SK-N-SH treated with all-trans-retinoic acid at 6 μM for 48 hours (cell line): ENCODE results near the gene SHOC2.
A peak's percentile ranks its signal among the peaks of the same experiment; 100 is the strongest.

ENCODE experiments used
- ATAC-seq: fragments of 200-7000 bp; cut with Tn5 transposase; 3 replicates; pipeline ENCODE4 v1.9.1; 2020; ENCODE audit warnings: mild to moderate bottlenecking, moderate library complexity
- ARNTL ChIP-seq: fragments of 450-650 bp; formaldehyde crosslinking; IDR thresholded peaks from 2 replicates; pipeline ENCODE4 v1.5.0; 2020; ENCODE audit warnings: low read depth, mild to moderate bottlenecking, moderate library complexity, borderline replicate concordance
- BACH2 ChIP-seq: fragments of 250-450 bp; sonication (Bioruptor Pico); IDR thresholded peaks from 2 replicates; pipeline ENCODE4 v1.9.0; 2021; ENCODE audit warnings: mild to moderate bottlenecking, borderline replicate concordance
- CREB5 ChIP-seq: fragments of 250-450 bp; sonication (Bioruptor Pico); IDR thresholded peaks from 2 replicates; pipeline ENCODE4 v1.5.1; 2020; ENCODE audit warnings: low read depth, mild to moderate bottlenecking, moderate library complexity
- CSDC2 ChIP-seq: fragments of 250-450 bp; sonication (Bioruptor Pico); IDR thresholded peaks from 2 replicates; pipeline ENCODE4 v1.5.0; 2020; ENCODE audit warnings: mild to moderate bottlenecking, moderate library complexity
- CSRNP3 ChIP-seq: fragments of 250-450 bp; sonication (Bioruptor Pico); IDR thresholded peaks from 2 replicates; pipeline ENCODE4 v1.5.1; 2021; ENCODE audit warnings: mild to moderate bottlenecking, moderate library complexity
- ESRRG ChIP-seq: fragments of 250-450 bp; sonication (Bioruptor Pico); IDR thresholded peaks from 2 replicates; pipeline ENCODE4 v1.6.1; 2021; ENCODE audit warnings: mild to moderate bottlenecking
- GLIS3 ChIP-seq: fragments of 250-450 bp; sonication (Bioruptor Pico); IDR thresholded peaks from 2 replicates; pipeline ENCODE4 v1.5.0; 2020; ENCODE audit warnings: mild to moderate bottlenecking, moderate library complexity
- ISL1 ChIP-seq: fragments of 250-450 bp; sonication (Bioruptor Pico); IDR thresholded peaks from 2 replicates; pipeline ENCODE4 v2.1.2; 2022; ENCODE audit warnings: mild to moderate bottlenecking, moderate library complexity
- OSR1 ChIP-seq: fragments of 250-450 bp; sonication (Bioruptor Pico); IDR thresholded peaks from 2 replicates; pipeline ENCODE4 v1.8.0; 2022; ENCODE audit warnings: moderate library complexity, mild to moderate bottlenecking, inconsistent platforms
- RARB ChIP-seq: fragments of 250-450 bp; sonication (Bioruptor Pico); IDR thresholded peaks from 2 replicates; pipeline ENCODE4 v1.8.0; 2021; ENCODE audit warnings: mild to moderate bottlenecking, moderate library complexity
- SNAI2 ChIP-seq: fragments of 250-450 bp; sonication (Bioruptor Pico); IDR thresholded peaks from 2 replicates; pipeline ENCODE4 v1.5.0; 2020; ENCODE audit warnings: mild to moderate bottlenecking, moderate library complexity
- TCF4 ChIP-seq: fragments of 250-450 bp; sonication (Bioruptor Pico); IDR thresholded peaks from 2 replicates; pipeline ENCODE4 v1.8.0; 2021; ENCODE audit warnings: mild to moderate bottlenecking, moderate library complexity, borderline replicate concordance
- ZC3H10 ChIP-seq: fragments of 250-450 bp; sonication (Bioruptor Pico); IDR thresholded peaks from 2 replicates; pipeline ENCODE4 v1.5.1; 2021; ENCODE audit warnings: mild to moderate bottlenecking, moderate library complexity
- ZFP3 ChIP-seq: fragments of 250-450 bp; sonication (Bioruptor Pico); IDR thresholded peaks from 2 replicates; pipeline ENCODE4 v1.5.0; 2020; ENCODE audit warnings: mild to moderate bottlenecking, moderate library complexity
- ZFP30 ChIP-seq: fragments of 450-650 bp; formaldehyde crosslinking; IDR thresholded peaks from 2 replicates; pipeline ENCODE4 v1.5.0; 2022; ENCODE audit warnings: mild to moderate bottlenecking, moderate library complexity
- ZNF565 ChIP-seq: fragments of 450-650 bp; formaldehyde crosslinking; conservative IDR thresholded peaks from 2 replicates; pipeline ENCODE4 v1.5.0; 2020; ENCODE audit warnings: low read depth, mild to moderate bottlenecking, moderate library complexity
- ZNF70 ChIP-seq: fragments of 450-650 bp; formaldehyde crosslinking; IDR thresholded peaks from 2 replicates; pipeline ENCODE4 v1.5.0; 2020; ENCODE audit warnings: mild to moderate bottlenecking, moderate library complexity
- ZNF8 ChIP-seq: fragments of 450-650 bp; formaldehyde crosslinking; IDR thresholded peaks from 2 replicates; pipeline ENCODE4 v1.5.0; 2020; ENCODE audit warnings: mild to moderate bottlenecking, moderate library complexity
- TF ChIP-seq, protein P1 (sequence below): fragments of 250-450 bp; sonication (Bioruptor Pico); IDR thresholded peaks from 2 replicates; pipeline ENCODE4 v1.8.0; 2020; ENCODE audit warnings: mild to moderate bottlenecking, moderate library complexity, borderline replicate concordance
- TF ChIP-seq, protein P2 (sequence below): fragments of 250-450 bp; sonication (Bioruptor Pico); IDR thresholded peaks from 2 replicates; pipeline ENCODE4 v1.5.0; 2020; ENCODE audit warnings: mild to moderate bottlenecking, moderate library complexity

SHOC2 gene

DNA sequence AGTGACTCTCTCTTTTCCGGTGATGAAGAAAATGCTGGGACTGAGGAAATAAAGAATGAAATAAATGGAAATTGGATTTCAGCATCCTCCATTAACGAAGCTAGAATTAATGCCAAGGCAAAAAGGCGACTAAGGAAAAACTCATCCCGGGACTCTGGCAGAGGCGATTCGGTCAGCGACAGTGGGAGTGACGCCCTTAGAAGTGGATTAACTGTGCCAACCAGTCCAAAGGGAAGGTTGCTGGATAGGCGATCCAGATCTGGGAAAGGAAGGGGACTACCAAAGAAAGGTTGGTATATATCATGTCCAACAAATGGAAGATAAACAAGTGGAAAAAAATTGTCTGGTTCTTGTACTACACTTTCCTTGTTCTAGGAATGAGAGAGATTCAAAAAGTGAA is 38.2 kb upstream of the SHOC2 start:
- no peak for TF ChIP-seq GLIS3 (CRISPR knock-in tag)
- no peak for TF ChIP-seq ZNF8 (CRISPR knock-in tag)
- no peak for TF ChIP-seq ISL1
- no peak for TF ChIP-seq ZFP3
- TF ChIP-seq CREB5 (CRISPR knock-in tag) = no peak
- no peak for TF ChIP-seq TCF4 (CRISPR knock-in tag)
- TF ChIP-seq ESRRG (CRISPR knock-in tag) = no peak
- no peak for TF ChIP-seq CSDC2 (CRISPR knock-in tag)
- TF ChIP-seq BACH2 (CRISPR knock-in tag) = no peak
- no peak for TF ChIP-seq ZC3H10
- TF ChIP-seq ARNTL (CRISPR knock-in tag) = no peak
- TF ChIP-seq OSR1 = no peak
- TF ChIP-seq, protein P1, sequence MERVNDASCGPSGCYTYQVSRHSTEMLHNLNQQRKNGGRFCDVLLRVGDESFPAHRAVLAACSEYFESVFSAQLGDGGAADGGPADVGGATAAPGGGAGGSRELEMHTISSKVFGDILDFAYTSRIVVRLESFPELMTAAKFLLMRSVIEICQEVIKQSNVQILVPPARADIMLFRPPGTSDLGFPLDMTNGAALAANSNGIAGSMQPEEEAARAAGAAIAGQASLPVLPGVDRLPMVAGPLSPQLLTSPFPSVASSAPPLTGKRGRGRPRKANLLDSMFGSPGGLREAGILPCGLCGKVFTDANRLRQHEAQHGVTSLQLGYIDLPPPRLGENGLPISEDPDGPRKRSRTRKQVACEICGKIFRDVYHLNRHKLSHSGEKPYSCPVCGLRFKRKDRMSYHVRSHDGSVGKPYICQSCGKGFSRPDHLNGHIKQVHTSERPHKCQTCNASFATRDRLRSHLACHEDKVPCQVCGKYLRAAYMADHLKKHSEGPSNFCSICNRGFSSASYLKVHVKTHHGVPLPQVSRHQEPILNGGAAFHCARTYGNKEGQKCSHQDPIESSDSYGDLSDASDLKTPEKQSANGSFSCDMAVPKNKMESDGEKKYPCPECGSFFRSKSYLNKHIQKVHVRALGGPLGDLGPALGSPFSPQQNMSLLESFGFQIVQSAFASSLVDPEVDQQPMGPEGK (CRISPR knock-in tag) = no peak
- no peak for TF ChIP-seq CSRNP3 (CRISPR knock-in tag)
- TF ChIP-seq RARB (CRISPR knock-in tag) = no peak
- no peak for ATAC-seq

GRCh38 chr10:110881905-110882304 is 37.5 kb upstream of the SHOC2 start:
- ATAC-seq = no peak
- TF ChIP-seq CREB5 (CRISPR knock-in tag) (no peak), ZNF70 (CRISPR knock-in tag) (no peak)

- ATAC-seq = no peak
- no peak for TF ChIP-seq ZNF8 (CRISPR knock-in tag)
- no peak for TF ChIP-seq OSR1
These were observed 35.5 kb upstream of the SHOC2 start for GRCh38 chr10:110883924-110884323.

- ATAC-seq = no peak
- no peak for TF ChIP-seq BACH2 (CRISPR knock-in tag)
- 0 out of 2 replicates have a peak, but pooled peaks have one; percentile 47 for TF ChIP-seq ZFP3
- TF ChIP-seq, all 23 proteins: peak for 1
These were observed 33.3 kb upstream of the SHOC2 start for GRCh38 chr10:110885932-110886674.

GRCh38 chr10:110887560-110887959 is 31.8 kb upstream of the SHOC2 start:
- ATAC-seq = no peak
- TF ChIP-seq CREB5 (CRISPR knock-in tag) = no peak
- TF ChIP-seq, protein P2, sequence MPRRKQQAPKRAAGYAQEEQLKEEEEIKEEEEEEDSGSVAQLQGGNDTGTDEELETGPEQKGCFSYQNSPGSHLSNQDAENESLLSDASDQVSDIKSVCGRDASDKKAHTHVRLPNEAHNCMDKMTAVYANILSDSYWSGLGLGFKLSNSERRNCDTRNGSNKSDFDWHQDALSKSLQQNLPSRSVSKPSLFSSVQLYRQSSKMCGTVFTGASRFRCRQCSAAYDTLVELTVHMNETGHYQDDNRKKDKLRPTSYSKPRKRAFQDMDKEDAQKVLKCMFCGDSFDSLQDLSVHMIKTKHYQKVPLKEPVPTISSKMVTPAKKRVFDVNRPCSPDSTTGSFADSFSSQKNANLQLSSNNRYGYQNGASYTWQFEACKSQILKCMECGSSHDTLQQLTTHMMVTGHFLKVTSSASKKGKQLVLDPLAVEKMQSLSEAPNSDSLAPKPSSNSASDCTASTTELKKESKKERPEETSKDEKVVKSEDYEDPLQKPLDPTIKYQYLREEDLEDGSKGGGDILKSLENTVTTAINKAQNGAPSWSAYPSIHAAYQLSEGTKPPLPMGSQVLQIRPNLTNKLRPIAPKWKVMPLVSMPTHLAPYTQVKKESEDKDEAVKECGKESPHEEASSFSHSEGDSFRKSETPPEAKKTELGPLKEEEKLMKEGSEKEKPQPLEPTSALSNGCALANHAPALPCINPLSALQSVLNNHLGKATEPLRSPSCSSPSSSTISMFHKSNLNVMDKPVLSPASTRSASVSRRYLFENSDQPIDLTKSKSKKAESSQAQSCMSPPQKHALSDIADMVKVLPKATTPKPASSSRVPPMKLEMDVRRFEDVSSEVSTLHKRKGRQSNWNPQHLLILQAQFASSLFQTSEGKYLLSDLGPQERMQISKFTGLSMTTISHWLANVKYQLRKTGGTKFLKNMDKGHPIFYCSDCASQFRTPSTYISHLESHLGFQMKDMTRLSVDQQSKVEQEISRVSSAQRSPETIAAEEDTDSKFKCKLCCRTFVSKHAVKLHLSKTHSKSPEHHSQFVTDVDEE = no peak
- no peak for TF ChIP-seq ARNTL (CRISPR knock-in tag)
- TF ChIP-seq, protein P1 (CRISPR knock-in tag) = no peak
- TF ChIP-seq SNAI2 (CRISPR knock-in tag) = no peak
- no peak for TF ChIP-seq ZFP30 (CRISPR knock-in tag)
- no peak for TF ChIP-seq ZNF565 (CRISPR knock-in tag)
- TF ChIP-seq GLIS3 (CRISPR knock-in tag) = no peak
